GM12872 (cell line): ENCODE results near the gene APBA2.

ENCODE experiments used
- CTCF ChIP-seq: IDR thresholded peaks from 3 replicates; pipeline ENCODE4 v1.5.1; 2011; ENCODE audit warnings: low read depth, mild to moderate bottlenecking, low read length, moderate library complexity; ENCODE audit not compliant: insufficient read depth

APBA2 gene

GRCh38 chr15:29120593-29121368 lies 235.0 kb downstream of the APBA2 start:
- TF ChIP-seq CTCF: no peak

GRCh38 chr15:29121369-29121656 lies 235.5 kb downstream of the APBA2 start:
- TF ChIP-seq CTCF: no peak

GRCh38 chr15:29121907-29122306 lies 236.1 kb downstream of the APBA2 start:
- TF ChIP-seq CTCF: no peak

- no peak for TF ChIP-seq CTCF
Measured at GRCh38 chr15:29122506-29122905, 236.7 kb downstream of the APBA2 start.

GRCh38 chr15:29123171-29123570 lies 237.4 kb downstream of the APBA2 start:
- no peak for TF ChIP-seq CTCF

GRCh38 chr15:29123991-29124390 lies 238.2 kb downstream of the APBA2 start:
- TF ChIP-seq CTCF: no peak

GRCh38 chr15:29124581-29125381 lies 239.0 kb downstream of the APBA2 start:
- no peak for TF ChIP-seq CTCF
